Panc1 (cell line): ENCODE measurements around the gene MRAP. TPM values are rescaled to one million over a fixed set of nuclear protein-coding genes. Genes with fewer than 3 reads are reported as not detected.

ENCODE experiments used
- ATAC-seq: fragments of 200-7000 bp; cut with Tn5 transposase; 2 replicates; pipeline ENCODE4 v1.9.1; 2020; ENCODE audit warnings: mild to moderate bottlenecking, moderate library complexity
- BruUV-seq: library from RNA; stranded (reverse); fragments of 400-500 nt; replicated peaks from 2 replicates; lab custom pipeline; 2021; lab: Mats Ljungman, UMichigan
- CTCF ChIA-PET: fragments of 300-600 bp; sonication (Branson Sonifier 250); formaldehyde crosslinking; loops from one replicate; lab custom pipeline; 2022; ENCODE audit warnings: antibody characterized with exemption; lab: Charles Lee
- POLR2A ChIA-PET: fragments of 300-600 bp; sonication (Branson Sonifier 250); formaldehyde crosslinking; loops from one replicate; lab custom pipeline; 2022; ENCODE audit warnings: antibody characterized with exemption; lab: Charles Lee
- DNase-seq: peaks from one replicate; pipeline ENCODE4 v3.0.0-alpha.2; 2010; ENCODE audit warnings: low read depth, low spot score
- H3K27ac ChIP-seq: 2 replicates; pipeline ENCODE4 v1.5.1; 2011; ENCODE audit warnings: mild to moderate bottlenecking, low read length, inconsistent platforms
- H3K27me3 ChIP-seq: fragments of 200-500 bp; sonication (Bioruptor generic); 2 replicates; pipeline ENCODE4 v1.6.0; 2014; ENCODE audit warnings: low read length, inconsistent platforms; ENCODE audit not compliant: control insufficient read depth, insufficient read depth
- H3K36me3 ChIP-seq: fragments of 200-500 bp; sonication (Bioruptor generic); 2 replicates; pipeline ENCODE4 v1.5.1; 2014; ENCODE audit warnings: inconsistent platforms, mild to moderate bottlenecking, low read length, moderate library complexity; ENCODE audit not compliant: control insufficient read depth, insufficient read depth
- H3K4me1 ChIP-seq: 2 replicates; pipeline ENCODE4 v1.5.1; 2011; ENCODE audit warnings: inconsistent platforms, mild to moderate bottlenecking, low read length, moderate library complexity; ENCODE audit not compliant: control insufficient read depth, insufficient read depth
- H3K4me3 ChIP-seq, 2 experiments: 2 replicates each; pipeline ENCODE4 v1.5.1; 2011 to 2012; ENCODE audit warnings: low read depth in 2 of 2, low read length in 2 of 2, mild to moderate bottlenecking in 2 of 2, inconsistent platforms in 1 of 2, moderate library complexity in 1 of 2
- H3K9me3 ChIP-seq: fragments of 200-500 bp; sonication (Bioruptor generic); 2 replicates; pipeline ENCODE4 v1.5.1; 2014; ENCODE audit warnings: low read depth, mild to moderate bottlenecking, inconsistent platforms, low read length, moderate library complexity; ENCODE audit not compliant: control insufficient read depth, insufficient read depth
- CTCF ChIP-seq: fragments of 450-650 bp; IDR thresholded peaks from 2 replicates; pipeline ENCODE4 v1.5.1; 2017; ENCODE audit warnings: mild to moderate bottlenecking
- POLR2AphosphoS5 ChIP-seq: IDR thresholded peaks from 2 replicates; pipeline ENCODE4 v1.6.1; 2012; ENCODE audit warnings: mild to moderate bottlenecking, low read depth, low read length, moderate library complexity
- REST ChIP-seq, 2 experiments: IDR thresholded peaks; 2 replicates each; pipeline ENCODE4 v1.6.1; 2011 to 2012; ENCODE audit warnings: low read depth in 2 of 2, control low read depth in 1 of 2, low read length in 1 of 2, mild to moderate bottlenecking in 1 of 2, moderate library complexity in 1 of 2; ENCODE audit not compliant: insufficient read depth in 1 of 2
- SIN3A ChIP-seq: IDR thresholded peaks from 2 replicates; pipeline ENCODE4 v1.6.1; 2012; ENCODE audit warnings: low read depth, mild to moderate bottlenecking, low read length, moderate library complexity, borderline replicate concordance; ENCODE audit not compliant: insufficient read depth
- TCF7L2 ChIP-seq: IDR thresholded peaks from 2 replicates; pipeline ENCODE4 v1.6.1; 2011; ENCODE audit warnings: mild to moderate bottlenecking, low read depth, low read length, inconsistent platforms
- in situ Hi-C: cut with HindIII; loops from 2 replicates; pipeline ENCODE4 v1.10.0; 2016; ENCODE audit warnings: low sequenced_read_pairs, low pct_unique_long_range_greater_than_20kb
- intact Hi-C: fragments of 100-400 bp; cut with micrococcal nuclease; formaldehyde crosslinking; loops from one replicate; pipeline ENCODE4 v1.10.0; 2022; ENCODE audit not compliant: unreplicated experiment
- total RNA-seq: library from RNA; stranded (reverse); gene quantifications from one replicate; pipeline ENCODE4 v1.2.1, GENCODE V29; 2021; ENCODE audit not compliant: unreplicated experiment

Gene MRAP
- total RNA-seq, 1 experiment from 2014 or later: not detected

DNA sequence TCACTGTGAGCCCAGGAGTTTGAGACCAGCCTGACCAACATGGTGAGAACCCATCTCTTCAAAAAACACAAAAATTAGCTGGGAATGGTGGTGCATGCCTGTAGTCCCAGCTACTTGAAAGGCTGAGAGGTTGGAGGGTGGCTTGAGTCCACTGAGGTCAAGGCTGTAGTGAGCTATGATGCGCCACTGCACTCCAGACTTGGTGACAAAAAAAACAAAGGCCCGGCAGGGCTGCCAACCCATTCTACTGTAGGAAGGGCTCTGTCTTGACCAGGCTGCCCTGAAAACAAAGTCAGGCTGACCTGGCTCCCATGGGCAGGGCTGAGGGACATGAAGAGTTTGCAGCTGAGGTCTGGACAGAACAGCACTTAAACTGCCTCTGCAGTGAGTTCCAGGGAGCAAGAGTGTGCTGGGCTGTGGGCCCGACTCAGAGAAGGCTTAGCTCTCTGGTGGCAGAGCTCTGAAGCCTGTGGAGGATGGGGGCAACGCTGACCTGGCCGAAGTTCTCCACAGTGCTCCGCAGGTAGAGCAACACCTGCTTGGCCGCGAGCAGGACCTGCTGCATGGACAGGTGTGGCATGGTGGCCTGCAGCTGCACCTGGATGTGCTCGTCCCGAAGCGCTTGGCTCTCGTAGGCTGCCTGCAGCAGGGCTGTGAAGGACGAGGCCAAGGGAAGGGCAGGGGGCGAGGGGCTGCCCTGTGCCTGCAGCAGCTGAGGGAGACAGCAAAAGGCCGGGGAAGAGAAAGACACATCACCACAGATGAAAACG is 51.7 kb downstream of the MRAP start:
- Histone ChIP-seq H3K9me3 (no peaks in the 10 kb centered on the region), H3K4me3 (no peak overlapping the region), H3K27me3 (no peaks in the 10 kb centered on the region), H3K27ac (no peak overlapping the region), H3K4me1 (no peaks in the 10 kb centered on the region), H3K36me3 (peaks cover 7% of the 10 kb centered on the region)
- ChIA-PET POLR2A (no interaction called here), CTCF (no interaction called here)
- intact Hi-C loops: no loop called here
- ATAC-seq (no peak), DNase-seq (no peak)
- in situ Hi-C loops: no loop called here
- no peak for TF ChIP-seq REST (IDR thresholded peaks at IDR 0.05; ENCODE audit: insufficient read depth in 1 of 2, low read depth in 2 of 2, low read length in 1 of 2)
- no peak for TF ChIP-seq CTCF
- no peak for TF ChIP-seq POLR2AphosphoS5
- TF ChIP-seq TCF7L2: no peak
- no peak for TF ChIP-seq SIN3A
- no TSS peak for BruUV-seq

DNA sequence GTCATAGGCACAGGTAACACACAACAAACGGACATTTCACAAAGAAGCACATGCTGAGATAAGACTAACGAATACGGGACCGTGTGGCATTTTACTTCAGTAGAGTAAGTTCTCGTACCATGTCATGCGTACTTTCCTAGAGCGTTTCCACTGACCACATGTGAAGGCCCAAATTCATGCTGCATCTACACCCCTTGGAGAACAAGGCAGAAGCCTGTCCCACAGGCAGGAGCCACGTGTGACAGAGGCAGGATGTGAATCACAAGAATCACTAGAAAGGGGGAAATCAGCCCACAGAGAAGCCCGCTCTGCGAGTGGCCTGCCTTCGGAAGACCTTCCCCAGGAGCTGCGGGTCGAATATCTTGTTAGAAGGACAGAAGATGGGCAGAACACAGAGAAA is 52.3 kb downstream of the MRAP start:
- Histone ChIP-seq H3K4me3 (no peak overlapping the region), H3K9me3 (no peaks in the 10 kb centered on the region), H3K27me3 (no peaks in the 10 kb centered on the region), H3K36me3 (peaks cover 7% of the 10 kb centered on the region), H3K4me1 (no peaks in the 10 kb centered on the region), H3K27ac (no peak overlapping the region)
- intact Hi-C loops (no loop called here), in situ Hi-C loops (no loop called here)
- POLR2A ChIA-PET: no interaction called here
- CTCF ChIA-PET: no interaction called here
- ATAC-seq (no peak), DNase-seq (no peak)
- no TSS peak for BruUV-seq
- TF ChIP-seq POLR2AphosphoS5 (no peak), SIN3A (no peak), CTCF (no peak)
